Measurements from ENCODE around the gene CXXC1.
"Not testable (repeated sequence)": the region's sequence is repeated elsewhere in the genome, so short reads cannot be mapped to it uniquely, and the experiment has no call there.

Gene CXXC1

DNA sequence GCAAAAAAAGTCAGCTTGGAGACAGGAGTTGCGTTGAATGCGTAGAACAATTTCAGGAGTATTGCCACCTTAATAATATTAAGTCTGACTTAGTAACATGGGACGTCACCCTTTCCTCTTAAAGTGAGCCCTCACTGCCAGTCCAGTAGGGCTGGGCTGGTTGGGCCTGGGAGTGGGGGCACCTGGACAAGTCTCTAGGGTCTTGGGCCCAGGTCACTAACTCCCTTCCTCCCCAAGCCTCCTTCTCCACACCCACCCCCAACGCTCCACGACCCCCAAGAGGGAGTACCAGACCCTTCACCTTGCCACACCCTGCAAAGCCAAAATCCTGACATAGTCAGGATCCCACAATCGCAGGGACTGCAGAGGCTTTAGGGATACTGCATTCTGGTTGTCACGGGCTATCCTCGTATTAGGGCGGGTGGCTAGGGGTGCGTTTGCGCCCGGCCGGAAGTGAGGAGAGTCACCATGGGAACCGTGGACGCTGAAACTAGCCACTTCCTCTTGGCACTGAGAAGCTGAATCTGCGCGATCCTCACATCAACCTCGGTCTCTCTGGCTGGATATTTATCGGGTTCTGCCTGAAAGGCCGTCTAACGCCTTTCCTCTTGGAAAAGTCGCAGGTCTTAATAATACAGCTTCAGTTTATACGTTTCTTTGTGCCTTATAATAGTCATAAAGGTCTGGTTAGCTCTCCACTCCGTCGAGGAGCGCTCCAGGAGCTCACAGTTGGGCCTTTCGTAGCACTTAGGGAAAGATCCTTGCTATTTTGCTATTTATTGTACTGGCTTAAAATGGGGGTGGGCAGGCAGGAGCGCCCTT lies 10.3 kb upstream of the CXXC1 start:
- DNase-seq, result no peak

GRCh38 chr18:50293039-50293438 lies 5.5 kb upstream of the CXXC1 start:
- DNase-seq, result no peak

- no peak for DNase-seq
These were observed 1.6 kb upstream of the CXXC1 start for GRCh38 chr18:50289108-50289443.

DNA sequence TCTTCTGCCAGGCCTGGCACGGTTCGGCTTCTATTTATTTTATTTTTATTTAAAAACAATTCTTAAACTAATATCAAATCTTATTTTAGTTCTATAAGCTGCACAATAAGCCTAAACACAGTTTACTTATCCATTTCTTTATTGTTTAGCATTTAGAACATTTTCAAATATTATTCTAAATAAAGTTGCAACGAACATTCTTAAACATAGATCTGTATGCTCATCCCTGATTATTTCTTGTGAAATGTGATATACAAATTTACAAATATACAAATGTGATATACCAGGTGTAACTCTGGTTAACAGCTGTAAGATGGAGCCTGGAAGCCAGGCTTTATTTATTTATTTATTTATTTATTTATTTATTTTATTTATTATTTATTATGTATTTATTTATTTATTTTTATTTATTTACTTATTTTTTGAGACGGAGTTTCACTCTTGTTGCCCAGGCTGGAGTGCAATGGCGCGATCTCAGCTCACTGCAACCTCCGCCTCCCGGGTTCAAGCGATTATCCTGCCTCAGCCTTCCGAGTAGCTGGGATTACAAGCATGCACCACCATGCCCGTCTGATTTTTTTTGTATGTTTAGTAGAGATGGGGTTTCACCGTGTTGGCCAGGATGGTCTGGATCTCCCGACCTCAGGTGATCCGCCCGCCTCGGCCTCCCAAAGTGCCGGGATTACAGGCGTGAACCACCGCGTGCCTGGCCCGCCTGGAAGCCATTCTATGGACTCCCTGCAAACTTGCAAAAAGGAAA lies 1.0 kb upstream of the CXXC1 start:
- not testable (repeated sequence) for DNase-seq

GRCh38 chr18:50287028-50287440 lies 458 bp downstream of the CXXC1 start:
- no peak for DNase-seq

DNA sequence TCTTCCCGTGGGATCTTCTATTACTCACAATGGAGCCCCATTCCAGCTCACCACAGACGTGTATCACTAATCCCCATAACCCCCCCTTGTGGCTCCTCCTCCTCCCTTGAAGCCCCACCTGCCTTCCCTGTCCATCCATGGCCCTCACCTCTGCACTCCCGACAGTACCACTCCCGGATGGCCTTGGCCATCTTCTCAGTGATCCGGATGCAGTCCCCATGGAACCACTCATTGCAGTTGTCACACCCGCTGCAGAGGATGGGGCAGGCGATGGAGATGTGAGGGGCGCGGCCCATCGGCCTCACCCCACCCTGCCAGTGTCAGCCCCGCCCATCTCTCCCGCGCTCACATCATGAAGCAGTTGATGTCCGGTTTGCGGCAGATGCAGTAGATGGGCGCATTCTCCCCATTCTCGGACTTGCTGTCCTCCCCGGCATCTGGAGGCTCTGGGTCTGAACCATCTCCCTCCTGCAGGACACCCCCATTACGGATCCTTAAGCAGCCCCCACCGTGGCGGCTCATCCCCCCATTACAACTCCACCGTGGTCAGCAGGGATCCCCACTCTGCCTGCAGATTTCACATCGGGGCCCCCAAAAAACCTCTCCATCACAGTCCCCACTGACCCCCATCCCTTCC lies 983 bp downstream of the CXXC1 start:
- no peak for DNase-seq

DNA sequence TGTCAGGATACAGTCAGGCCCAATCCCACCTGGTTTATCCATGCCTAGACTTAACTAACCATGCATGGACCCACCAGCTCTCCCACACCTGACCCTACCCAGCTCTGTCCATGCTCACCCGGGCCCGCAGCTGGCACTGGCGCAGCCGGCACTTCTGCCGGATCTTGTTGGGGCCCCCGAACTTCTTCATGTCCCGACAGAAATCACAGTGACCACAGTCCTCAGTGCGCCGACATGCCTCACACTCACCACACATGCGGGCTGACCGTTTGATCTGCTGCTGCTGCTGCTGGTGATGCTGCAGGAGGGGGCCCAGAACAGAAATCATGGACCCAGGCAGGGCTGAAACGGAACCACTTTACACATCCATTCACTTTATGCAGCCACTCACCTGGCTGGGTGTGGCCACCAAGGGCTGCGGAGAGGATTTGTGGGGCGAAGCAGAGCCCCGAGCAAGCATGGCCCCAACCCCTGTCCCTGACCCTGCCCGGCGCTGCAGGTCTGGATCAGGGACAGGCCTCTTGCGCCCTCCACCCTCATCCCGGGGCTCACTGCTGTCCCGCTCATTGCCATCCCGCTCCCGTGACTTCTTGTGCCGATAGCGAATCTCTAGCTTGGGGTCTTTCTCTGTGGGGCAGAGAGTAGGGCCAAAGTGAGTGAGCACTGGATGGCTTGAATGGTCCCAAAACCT lies 1.7 kb downstream of the CXXC1 start:
- DNase-seq, result no peak

DNA sequence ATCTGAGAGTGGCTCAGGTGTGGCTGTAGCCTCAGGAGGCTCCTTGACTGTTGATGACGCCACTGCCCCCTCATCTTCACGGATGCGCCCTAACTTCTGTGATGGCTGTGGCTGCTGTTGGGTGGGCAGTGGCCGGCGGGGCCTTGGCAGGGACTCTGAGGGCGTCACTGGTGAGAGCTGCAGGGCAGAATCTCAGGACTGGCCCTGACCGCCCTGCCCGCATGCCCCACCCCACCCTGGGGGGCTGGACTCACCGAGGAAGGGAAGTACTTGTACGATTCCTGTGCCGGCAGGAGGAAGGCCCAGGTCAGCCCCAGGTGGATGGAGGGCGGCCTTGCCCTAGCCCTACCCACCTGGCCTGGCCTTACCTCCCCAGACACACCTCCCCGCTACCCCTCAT lies 2.4 kb downstream of the CXXC1 start:
- no peak for DNase-seq

GRCh38 chr18:50284255-50284885 lies 3.1 kb downstream of the CXXC1 start:
- DNase-seq, result no peak

GRCh38 chr18:50283469-50284209 lies 3.9 kb downstream of the CXXC1 start:
- no peak for DNase-seq

GRCh38 chr18:50282521-50283335 lies 4.8 kb downstream of the CXXC1 start:
- DNase-seq, result no peak

DNA sequence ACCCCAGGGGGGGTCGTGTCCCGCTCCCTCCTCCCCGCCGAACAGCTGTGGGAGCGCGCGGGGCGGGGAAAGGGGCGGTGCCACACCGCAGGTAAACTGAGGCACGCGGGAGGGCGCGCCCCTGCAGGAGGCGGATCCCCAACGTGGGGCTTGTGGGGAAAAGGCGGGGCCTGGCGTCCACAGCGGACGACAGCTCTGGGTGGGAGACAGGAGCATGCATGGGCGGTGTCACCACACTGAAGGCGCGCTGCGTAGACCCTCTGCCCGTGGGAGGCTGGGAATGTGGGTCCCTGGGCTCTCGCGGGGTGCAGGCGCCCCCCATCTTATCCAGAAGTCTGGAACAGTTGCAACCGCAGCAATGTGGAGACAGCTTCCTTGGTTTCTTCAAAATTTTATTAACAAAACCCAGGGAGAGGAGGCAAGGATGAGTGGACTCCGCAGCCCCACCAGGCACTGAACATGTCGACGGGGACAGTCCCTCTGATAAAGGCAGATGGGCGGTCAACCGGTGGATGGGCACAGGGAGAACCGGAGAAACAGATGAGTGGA lies 5.4 kb downstream of the CXXC1 start:
- no peak for DNase-seq

DNA sequence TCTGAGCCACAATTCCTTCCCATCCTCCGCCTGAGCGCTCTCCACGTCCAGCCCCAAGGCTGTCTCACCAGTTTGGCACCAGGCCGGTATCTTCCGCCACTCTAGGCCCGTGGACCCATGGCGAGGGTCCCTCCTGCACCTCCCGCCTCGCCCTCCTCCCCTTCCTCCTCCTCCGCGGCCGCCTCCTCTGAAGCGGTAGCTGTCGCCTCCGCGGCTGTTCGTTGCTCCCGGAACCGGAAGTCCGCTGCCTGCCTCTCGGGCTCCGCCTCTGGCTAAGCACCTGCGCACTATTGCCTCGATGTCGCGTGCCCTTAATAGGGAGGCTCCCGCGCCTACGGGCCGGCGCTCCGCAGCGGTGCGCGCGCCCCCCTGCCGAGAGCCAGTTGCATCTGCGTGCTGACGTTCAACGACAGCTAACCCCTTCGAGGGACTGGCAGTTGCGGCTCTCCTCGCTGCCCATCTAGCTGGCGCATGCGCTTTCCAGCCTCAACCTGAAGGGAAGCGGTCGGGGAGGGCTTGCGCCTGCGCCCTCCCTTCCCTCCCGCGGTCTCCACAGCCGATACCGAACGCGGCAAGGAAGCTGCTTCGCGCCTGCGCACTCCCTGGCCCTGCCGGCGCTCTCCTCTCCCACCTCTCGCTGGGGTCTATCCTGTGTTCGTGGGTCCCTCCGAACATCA lies 6.1 kb downstream of the CXXC1 start, which contains the start of gene MBD1:
Gene MBD1 (minus strand): TSS at position 229 of the 677 bp plus-strand sequence. CDS start 1,531 bp downstream, outside the sequence.
- DNase-seq, result peak; percentile 89 to 96

- no peak for DNase-seq
These were observed 6.7 kb downstream of the CXXC1 start for GRCh38 chr18:50280707-50281294.

DNA sequence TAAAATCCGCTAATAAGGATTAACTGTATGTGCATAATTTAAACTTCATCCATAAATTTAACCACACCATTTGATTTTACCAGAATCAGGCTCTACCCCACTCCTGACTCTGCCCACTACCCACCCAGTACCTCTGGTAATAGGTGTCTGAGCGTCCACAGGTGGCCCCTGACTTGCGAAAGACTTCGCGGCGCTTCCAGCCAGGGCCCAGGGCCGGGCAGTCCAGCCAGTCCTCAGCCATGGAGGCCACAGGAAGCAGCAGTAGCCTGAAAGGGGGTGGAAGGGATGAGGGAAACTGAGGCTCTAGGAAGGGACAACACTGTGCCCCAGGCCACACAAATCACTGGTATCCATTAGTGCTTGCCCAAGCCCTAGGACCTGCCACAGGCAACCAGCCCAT lies 7.7 kb downstream of the CXXC1 start:
- no peak for DNase-seq

- DNase-seq, result no peak
These were observed 9.6 kb downstream of the CXXC1 start for GRCh38 chr18:50277942-50278341.

GRCh38 chr18:50276452-50276851 lies 11.0 kb downstream of the CXXC1 start:
- no peak for DNase-seq

DNA sequence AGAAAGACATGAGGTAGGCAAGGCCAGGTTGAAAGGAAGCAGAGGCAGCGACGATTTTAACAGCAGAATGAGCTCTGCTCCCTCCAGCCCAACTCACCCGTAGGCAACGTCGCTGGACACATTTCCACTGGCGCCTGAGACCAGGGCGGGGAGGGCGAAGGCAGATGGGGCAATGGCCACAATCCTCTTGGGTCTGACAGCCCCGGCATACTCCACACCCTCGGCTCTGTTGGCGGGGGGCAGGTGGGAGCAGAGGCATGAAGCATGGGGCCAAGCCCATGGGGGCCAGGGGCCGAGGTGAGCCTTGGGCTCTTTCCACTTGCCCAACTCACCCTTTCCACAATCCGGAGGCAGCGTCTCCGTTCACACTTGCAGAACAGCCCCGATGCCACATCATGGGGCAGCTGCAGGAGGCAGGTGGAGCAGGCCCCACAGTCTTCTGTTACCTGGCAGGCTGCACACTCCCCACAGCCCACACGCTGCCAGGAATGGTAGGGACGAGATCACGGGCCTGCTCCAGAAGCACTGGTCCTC lies 11.9 kb downstream of the CXXC1 start:
- no peak for DNase-seq

- no peak for DNase-seq
These were observed 12.6 kb downstream of the CXXC1 start for GRCh38 chr18:50274941-50275340.

All from NCI-H187 (cell line).